ENCODE data around the gene TMEM14C. TPM values are rescaled to one million over a fixed set of nuclear protein-coding genes. Genes with fewer than 3 reads are reported as not detected.

The TMEM14C gene
- polyA plus RNA-seq, 1 donor (not counting 4 experiments of a cell fraction or from before 2014, with no cell fraction given) = 304 TPM

DNA sequence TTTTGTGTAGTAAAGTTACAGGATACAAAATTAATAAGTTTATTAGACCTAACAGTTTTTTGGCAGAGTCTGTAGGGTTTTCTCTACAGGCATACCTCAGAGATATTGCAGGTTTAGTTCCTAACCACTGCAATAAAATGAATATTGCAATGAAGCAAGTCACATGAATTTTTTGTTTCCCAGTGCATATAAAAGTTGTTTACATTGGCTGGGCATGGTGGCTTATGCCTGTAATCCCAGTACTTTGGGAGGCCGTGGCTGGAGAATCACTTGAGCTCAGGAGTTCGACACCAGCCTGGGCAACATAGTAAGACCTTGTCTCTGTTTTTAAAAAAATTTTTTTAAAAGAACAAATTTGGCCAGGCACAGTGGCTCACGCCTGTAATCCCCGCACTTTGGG is 44.4 kb upstream of the TMEM14C start:
- no peak overlapping the region for H2AFZ ChIP-seq (ENCODE audit: control insufficient read depth, low read length)
- H3K4me3 ChIP-seq (ENCODE audit: control insufficient read depth in 2 of 3, extremely low read depth in 1 of 3, insufficient read depth in 2 of 3, low read depth in 1 of 3, low read length in 3 of 3) = no peak overlapping the region
- TF ChIP-seq, protein P1, sequence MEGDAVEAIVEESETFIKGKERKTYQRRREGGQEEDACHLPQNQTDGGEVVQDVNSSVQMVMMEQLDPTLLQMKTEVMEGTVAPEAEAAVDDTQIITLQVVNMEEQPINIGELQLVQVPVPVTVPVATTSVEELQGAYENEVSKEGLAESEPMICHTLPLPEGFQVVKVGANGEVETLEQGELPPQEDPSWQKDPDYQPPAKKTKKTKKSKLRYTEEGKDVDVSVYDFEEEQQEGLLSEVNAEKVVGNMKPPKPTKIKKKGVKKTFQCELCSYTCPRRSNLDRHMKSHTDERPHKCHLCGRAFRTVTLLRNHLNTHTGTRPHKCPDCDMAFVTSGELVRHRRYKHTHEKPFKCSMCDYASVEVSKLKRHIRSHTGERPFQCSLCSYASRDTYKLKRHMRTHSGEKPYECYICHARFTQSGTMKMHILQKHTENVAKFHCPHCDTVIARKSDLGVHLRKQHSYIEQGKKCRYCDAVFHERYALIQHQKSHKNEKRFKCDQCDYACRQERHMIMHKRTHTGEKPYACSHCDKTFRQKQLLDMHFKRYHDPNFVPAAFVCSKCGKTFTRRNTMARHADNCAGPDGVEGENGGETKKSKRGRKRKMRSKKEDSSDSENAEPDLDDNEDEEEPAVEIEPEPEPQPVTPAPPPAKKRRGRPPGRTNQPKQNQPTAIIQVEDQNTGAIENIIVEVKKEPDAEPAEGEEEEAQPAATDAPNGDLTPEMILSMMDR (optimal IDR thresholded peaks at IDR 0.05 in 1 of 3, IDR thresholded peaks at IDR 0.05 in 1 of 3, conservative IDR thresholded peaks at IDR 0.05 in 1 of 3; ENCODE audit: extremely low read depth in 1 of 3, insufficient read depth in 2 of 3, low read length in 3 of 3) = no peak
- no peak for TF ChIP-seq EZH2 (IDR thresholded peaks at IDR 0.05; ENCODE audit: low read length)
- H3K36me3 ChIP-seq (ENCODE audit: control insufficient read depth in 2 of 2, extremely low read depth in 1 of 2, insufficient read depth in 2 of 2, low read length in 2 of 2) = no peaks in the 10 kb centered on the region
- H3K4me2 ChIP-seq (ENCODE audit: control insufficient read depth, extremely low read depth, insufficient read depth, low read depth, low read length) = no peak overlapping the region
- no peaks in the 10 kb centered on the region for H3K27me3 ChIP-seq (ENCODE audit: control insufficient read depth, extremely low read depth, insufficient read depth, low read length)
- no peaks in the 10 kb centered on the region for H4K20me1 ChIP-seq (ENCODE audit: control insufficient read depth, extremely low read depth, insufficient read depth, low read length)
- dilution Hi-C loops (cut with MboI; ENCODE audit: extremely low pct_ligation_motif_present, low sequenced_read_pairs) = no loop called here
- FAIRE-seq (no peak), DNase-seq (ENCODE audit: low read depth, low spot score) (no peak)
- H3K4me1 ChIP-seq (ENCODE audit: control insufficient read depth, extremely low read depth, insufficient read depth, low read length) = no peaks in the 10 kb centered on the region
- H3K9me3 ChIP-seq (ENCODE audit: control insufficient read depth, low read depth, low read length) = no peaks in the 10 kb centered on the region
- no peaks in the 10 kb centered on the region for H3K79me2 ChIP-seq (ENCODE audit: control insufficient read depth, insufficient read depth, low read length)
- no peaks in the 10 kb centered on the region for H3K9me1 ChIP-seq (ENCODE audit: control insufficient read depth, extremely low read depth, insufficient read depth, low read length)
- no peak overlapping the region for H3K27ac ChIP-seq (ENCODE audit: control insufficient read depth, insufficient read depth, low read length)
- no peak overlapping the region for H3K9ac ChIP-seq (ENCODE audit: control insufficient read depth, extremely low read depth, insufficient read depth, low read length)

DNA sequence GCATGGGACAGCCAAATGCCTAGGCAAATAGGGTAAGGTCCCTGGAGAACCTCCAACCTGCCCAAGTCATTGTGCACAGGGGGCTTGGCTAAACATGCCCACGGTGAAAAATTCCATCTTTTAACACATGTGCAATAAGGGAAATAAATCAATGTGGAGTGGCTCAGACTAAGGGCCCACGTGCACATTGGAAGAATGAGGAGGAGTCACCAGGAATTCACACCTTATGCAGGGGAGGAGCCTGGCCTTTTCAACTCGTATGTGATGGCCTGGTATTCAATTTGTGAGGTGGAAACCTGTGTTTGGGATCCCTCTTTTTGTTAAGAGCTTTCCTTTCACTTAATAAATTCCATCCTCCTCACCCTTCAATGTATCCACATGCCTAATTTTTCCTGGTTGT is 41.1 kb upstream of the TMEM14C start:
- no peak overlapping the region for H3K27ac ChIP-seq (ENCODE audit: control insufficient read depth, insufficient read depth, low read length)
- no peaks in the 10 kb centered on the region for H3K9me3 ChIP-seq (ENCODE audit: control insufficient read depth, low read depth, low read length)
- TF ChIP-seq, protein P1 (optimal IDR thresholded peaks at IDR 0.05 in 1 of 3, IDR thresholded peaks at IDR 0.05 in 1 of 3, conservative IDR thresholded peaks at IDR 0.05 in 1 of 3; ENCODE audit: extremely low read depth in 1 of 3, insufficient read depth in 2 of 3, low read length in 3 of 3) = no peak
- no peak for TF ChIP-seq EZH2 (IDR thresholded peaks at IDR 0.05; ENCODE audit: low read length)
- dilution Hi-C loops (cut with MboI; ENCODE audit: extremely low pct_ligation_motif_present, low sequenced_read_pairs) = no loop called here
- H3K36me3 ChIP-seq (ENCODE audit: control insufficient read depth in 2 of 2, extremely low read depth in 1 of 2, insufficient read depth in 2 of 2, low read length in 2 of 2) = no peaks in the 10 kb centered on the region
- DNase-seq (ENCODE audit: low read depth, low spot score) = no peak
- H3K27me3 ChIP-seq (ENCODE audit: control insufficient read depth, extremely low read depth, insufficient read depth, low read length) = no peaks in the 10 kb centered on the region
- no peaks in the 10 kb centered on the region for H4K20me1 ChIP-seq (ENCODE audit: control insufficient read depth, extremely low read depth, insufficient read depth, low read length)
- H2AFZ ChIP-seq (ENCODE audit: control insufficient read depth, low read length) = no peak overlapping the region
- no peak overlapping the region for H3K4me2 ChIP-seq (ENCODE audit: control insufficient read depth, extremely low read depth, insufficient read depth, low read depth, low read length)
- no peak overlapping the region for H3K4me3 ChIP-seq (ENCODE audit: control insufficient read depth in 2 of 3, extremely low read depth in 1 of 3, insufficient read depth in 2 of 3, low read depth in 1 of 3, low read length in 3 of 3)
- H3K9me1 ChIP-seq (ENCODE audit: control insufficient read depth, extremely low read depth, insufficient read depth, low read length) = no peaks in the 10 kb centered on the region
- H3K79me2 ChIP-seq (ENCODE audit: control insufficient read depth, insufficient read depth, low read length) = no peaks in the 10 kb centered on the region
- no peak overlapping the region for H3K9ac ChIP-seq (ENCODE audit: control insufficient read depth, extremely low read depth, insufficient read depth, low read length)
- no peaks in the 10 kb centered on the region for H3K4me1 ChIP-seq (ENCODE audit: control insufficient read depth, extremely low read depth, insufficient read depth, low read length)
- no peak for FAIRE-seq

Measured in keratinocyte (primary cell).